Heart right ventricle (tissue), 16 donors: ENCODE data around the gene ARHGEF12. TPM values are rescaled to one million over a fixed set of nuclear protein-coding genes. Genes with fewer than 3 reads are reported as not detected.

Experiments used
- ATAC-seq, 8 donors: fragments of 200-7000 bp; cut with Tn5 transposase; one replicate each; pipeline ENCODE4 v1.9.1; 2020; ENCODE audit warnings: mild to moderate bottlenecking in 8 of 8, moderate library complexity in 8 of 8, moderate number of reproducible peaks in 1 of 8
- DNase-seq, 2 donors: peaks; one replicate each; pipeline ENCODE4 v3.0.0-alpha.2; 2020
- H3K27ac ChIP-seq, 10 donors: fragments of 200-600 bp; sonication (generic) in 2 of 10; one replicate each; pipeline versions ENCODE4 v1.5.0 to v1.8.0; 2020 to 2022; ENCODE audit warnings: mild to moderate bottlenecking in 3 of 10
- H3K27me3 ChIP-seq, 7 donors: fragments of 200-600 bp; one replicate each; pipeline ENCODE4 v1.8.0; 2021 to 2022; ENCODE audit warnings: mild to moderate bottlenecking in 2 of 7
- H3K36me3 ChIP-seq, 9 donors: fragments of 200-600 bp; sonication (generic) in 1 of 9; one replicate each; pipeline versions ENCODE4 v1.5.0 to v1.8.0; 2020 to 2022; ENCODE audit warnings: mild to moderate bottlenecking in 2 of 9
- H3K4me1 ChIP-seq, 9 donors: fragments of 200-600 bp; sonication (generic) in 1 of 9; one replicate each; pipeline versions ENCODE4 v1.5.0 to v1.8.0; 2020 to 2022; ENCODE audit warnings: mild to moderate bottlenecking in 4 of 9
- H3K4me3 ChIP-seq, 10 donors: fragments of 200-600 bp; sonication (generic) in 2 of 10; one replicate each; pipeline versions ENCODE4 v1.5.0 to v1.8.0; 2020 to 2022; ENCODE audit warnings: mild to moderate bottlenecking in 7 of 10, moderate library complexity in 2 of 10
- H3K9me3 ChIP-seq, 11 donors: fragments of 200-600 bp in 10 of 11; sonication (generic) in 2 of 11; one replicate each; pipeline versions ENCODE4 v1.5.0 to v1.8.0; 2013 to 2022; ENCODE audit warnings: mild to moderate bottlenecking in 2 of 11, control low read depth in 1 of 11, moderate library complexity in 1 of 11
- CTCF ChIP-seq, 9 donors: fragments of 200-600 bp; sonication (generic) in 2 of 9; IDR thresholded peaks; one replicate each; pipeline versions ENCODE4 v1.5.0 to v1.8.0; 2021 to 2022; ENCODE audit warnings: antibody characterized with exemption in 9 of 9, mild to moderate bottlenecking in 5 of 9, moderate library complexity in 1 of 9
- WGBS, 2 donors: extraction: QIAGEN DNeasy Blood & Tissue Kit; methylation state at CpG; one replicate each; pipeline ENCODE4 v1.1.7; 2013; ENCODE audit warnings: inconsistent platforms in 1 of 2; 5-methylcytosine and 5-hydroxymethylcytosine counted together
- intact Hi-C, 10 donors: fragments of 100-400 bp; cut with DNase I; formaldehyde crosslinking; loops; one replicate each; pipeline versions ENCODE4 v1.11.1 to v1.14.2; 2022
- polyA plus RNA-seq, 2 donors: library from polyadenylated mRNA; stranded (reverse); fragments of 200-250 nt; gene quantifications; one replicate each; pipeline ENCODE4 v1.2.3, GENCODE V29; 2013
- total RNA-seq, 10 donors: library from RNA; stranded (reverse); fragmentation: NEBNext Ultra II Directional in 3 of 10; extraction: Animal tissue kit (Norgen Biotek cat#: 25700) in 3 of 10; gene quantifications; one replicate each; pipeline versions ENCODE4 v1.2.1 to v1.2.4, GENCODE V29; 2021 to 2023
- donor health status: Arrhythmogenic right ventricular cardiomyopathy.
- donor health status: ischemic (EF 13 %, LVEDD 7.1; RV severe dilation, severe dysfunction).
- donor health status: healthy with polysubstance abuse.
- donor health status: DM: no; HTN: yes; CAD: no.
- donor health status: DM: no; HTN: no; CAD: no.
- donor health status: ischemic (EF 25% LVEDD 6.9; RV normal size, moderate dysfunction).
- donor health status: ischemic (EF 25% LVEDD 5.7; RV mildly dilated, moderate dysfunction).
- donor health status: healthy.
- donor health status: DM: yes; HTN: yes; CAD: no.
- donor health status: Ischemic cardiomyopathy.
- donor health status: ischemic (EF 35%, LVEDD 5.7; RV mildly dilated, moderate dysfunction).
- donor health status: nonischemic (EF 11% LVEDD 7.7; RV severe dilation, severe dysfunction).
- donor health status: DM: yes; HTN: yes; CAD: no.
- donor health status: PGD.
- donor health status: ischemic (EF 29% LVEDD 5.4; RV normal size, mild dysfunction).
- donor health status: nonischemic (EF 23%, LVEDD 6.1; RV moderate dilation, normal function).

Gene ARHGEF12
- total and polyA plus RNA-seq, 12 donors = 20.0 to 155 (median 110) TPM

GRCh38 chr11:120455487-120455886, 119.3 kb downstream of the ARHGEF12 start:
- intact Hi-C loops = no loop called here
- ATAC-seq (no peak), DNase-seq (no peak)
- Histone ChIP-seq H3K36me3 (peaks cover 0 to 100% (median 87%) of the 10 kb centered on the region in 9 donors), H3K4me3 (no peak overlapping the region), H3K27ac (peak overlapping the region in 1 of 10 donors; percentile 7), H3K27me3 (no peaks in the 10 kb centered on the region), H3K4me1 (peaks cover 0 to 14% (median 0%) of the 10 kb centered on the region in 9 donors), H3K9me3 (no peaks in the 10 kb centered on the region)
- no peak for TF ChIP-seq CTCF (IDR thresholded peaks at IDR 0.05)

GRCh38 chr11:120457996-120458395, 121.8 kb downstream of the ARHGEF12 start:
- no peak overlapping the region for H3K4me3 ChIP-seq

GRCh38 chr11:120462825-120463224, 126.6 kb downstream of the ARHGEF12 start:
- TF ChIP-seq CTCF (IDR thresholded peaks at IDR 0.05) = no peak
- Histone ChIP-seq H3K4me3 (no peak overlapping the region), H3K9me3 (no peaks in the 10 kb centered on the region), H3K27me3 (no peaks in the 10 kb centered on the region), H3K4me1 (no peaks in the 10 kb centered on the region), H3K27ac (no peak overlapping the region), H3K36me3 (peaks cover 0 to 100% (median 94%) of the 10 kb centered on the region in 9 donors)
- intact Hi-C loops = no loop called here
- no peak for DNase-seq
- no peak for ATAC-seq
- 98 to 100% methylated on average over 2 of the region's 2 CpGs for WGBS, 2 donors

More at GRCh38 chr11:120457996-120458395, 121.8 kb downstream of the ARHGEF12 start:
- ATAC-seq (no peak), DNase-seq (no peak)
- no peak for TF ChIP-seq CTCF (IDR thresholded peaks at IDR 0.05)
- intact Hi-C loops = no loop called here
- no peak overlapping the region for H3K27ac ChIP-seq
- peaks cover 0 to 100% (median 90%) of the 10 kb centered on the region in 9 donors for H3K36me3 ChIP-seq
- 80 to 87% methylated on average over 1 of the region's 1 CpG for WGBS, 2 donors
- H3K27me3 ChIP-seq = no peaks in the 10 kb centered on the region
- no peaks in the 10 kb centered on the region for H3K9me3 ChIP-seq
- peaks cover 0 to 14% (median 0%) of the 10 kb centered on the region in 9 donors for H3K4me1 ChIP-seq

- Histone ChIP-seq H3K27me3 (no peaks in the 10 kb centered on the region), H3K9me3 (no peaks in the 10 kb centered on the region), H3K4me3 (no peak overlapping the region), H3K36me3 (peaks cover 0 to 100% (median 83%) of the 10 kb centered on the region in 9 donors), H3K27ac (no peak overlapping the region), H3K4me1 (peaks cover 0 to 7% (median 0%) of the 10 kb centered on the region in 9 donors)
- ATAC-seq (no peak), DNase-seq (no peak)
- no peak for TF ChIP-seq CTCF (IDR thresholded peaks at IDR 0.05)
- intact Hi-C loops = no loop called here
- 90 to 95% methylated on average over 6 of the region's 6 CpGs for WGBS, 2 donors
Observed at GRCh38 chr11:120465921-120466534, 129.8 kb downstream of the ARHGEF12 start.
